Activated CD8-positive, alpha-beta T cell treated with anti-CD3 and anti-CD28 coated beads, Interleukin-2, amount 10 ng/mL, durations not matched to agents 7 days and 5 days (primary cell): ENCODE data around the gene MRPL34. TPM values are rescaled to one million over a fixed set of nuclear protein-coding genes. Genes with fewer than 3 reads are reported as not detected.

Experiments
- ATAC-seq: fragments of 150-1000 bp; cut with Tn5 transposase; one replicate; pipeline ENCODE4 v1.10.0; 2021; ENCODE audit warnings: moderate library complexity
- CTCF ChIA-PET: fragments of 350-600 bp; sonication (Branson Sonifier 250); formaldehyde crosslinking; loops from one replicate; lab custom pipeline; 2021; ENCODE audit warnings: antibody characterized with exemption; lab: Charles Lee
- POLR2A ChIA-PET: fragments of 350-600 bp; sonication (Branson Sonifier 250); formaldehyde crosslinking; loops from one replicate; lab custom pipeline; 2021; ENCODE audit warnings: antibody characterized with exemption; lab: Charles Lee
- DNase-seq: peaks from one replicate; pipeline ENCODE4 v3.0.0-alpha.2; 2020
- H3K27ac Mint-ChIP-seq: one replicate; pipeline ENCODE4 v1.8.0; 2021; ENCODE audit warnings: mild to moderate bottlenecking, mixed read lengths
- H3K27me3 Mint-ChIP-seq: one replicate; pipeline ENCODE4 v1.8.0; 2021; ENCODE audit warnings: low read depth, mixed read lengths
- H3K36me3 Mint-ChIP-seq: one replicate; pipeline ENCODE4 v1.8.0; 2021; ENCODE audit warnings: low read depth, mixed read lengths
- H3K4me1 Mint-ChIP-seq: one replicate; pipeline ENCODE4 v1.8.0; 2021; ENCODE audit warnings: low read depth, mixed read lengths
- H3K4me3 Mint-ChIP-seq: one replicate; pipeline ENCODE4 v1.8.0; 2021; ENCODE audit warnings: mild to moderate bottlenecking, mixed read lengths
- H3K9me3 Mint-ChIP-seq: one replicate; pipeline ENCODE4 v1.8.0; 2022; ENCODE audit warnings: mixed read lengths; ENCODE audit not compliant: insufficient read depth
- total RNA-seq, 2 experiments: library from RNA; stranded (reverse); gene quantifications; one replicate each; pipeline ENCODE4 v1.2.3, GENCODE V29; 2021

The MRPL34 gene
- total RNA-seq, 2 experiments from 2014 or later, result 112 to 126 TPM

GRCh38 chr19:17352608-17353280 is 47.1 kb downstream of the MRPL34 start:
- ChIA-PET CTCF (no interaction called here), POLR2A (no interaction called here)
- H3K27ac Mint-ChIP-seq, result no peak overlapping the region
- no peaks in the 10 kb centered on the region for H3K9me3 Mint-ChIP-seq
- no peak for DNase-seq
- peaks cover 25% of the 10 kb centered on the region for H3K4me1 Mint-ChIP-seq
- ATAC-seq, result no peak
- peaks cover 19% of the 10 kb centered on the region for H3K27me3 Mint-ChIP-seq
- H3K36me3 Mint-ChIP-seq, result no peaks in the 10 kb centered on the region
- no peak overlapping the region for H3K4me3 Mint-ChIP-seq

- POLR2A ChIA-PET, result no interaction called here
- no peaks in the 10 kb centered on the region for H3K36me3 Mint-ChIP-seq
- no peak overlapping the region for H3K4me3 Mint-ChIP-seq
- H3K27me3 Mint-ChIP-seq, result peaks cover 17% of the 10 kb centered on the region
- DNase-seq, result no peak
- CTCF ChIA-PET, result no interaction called here
- H3K27ac Mint-ChIP-seq, result peak overlapping the region; percentile 24
- no peak for ATAC-seq
- H3K4me1 Mint-ChIP-seq, result peaks cover 25% of the 10 kb centered on the region
- no peaks in the 10 kb centered on the region for H3K9me3 Mint-ChIP-seq
These were observed 47.7 kb downstream of the MRPL34 start for GRCh38 chr19:17353386-17353785.

Other genes starting within 250 kb of the MRPL34 start
- gene HAUS8, start 230.4 kb upstream of the MRPL34 start, total RNA-seq, result 10 to 100 TPM; 66.0 to 66.7 TPM
- 100 to 1,000 TPM; 276 to 280 TPM for gene MYO9B, start 230.1 kb upstream of the MRPL34 start, total RNA-seq
- 10 to 100 TPM; 26.5 to 27.9 TPM for gene USE1, start 90.5 kb upstream of the MRPL34 start, total RNA-seq
- gene OCEL1, start 79.6 kb upstream of the MRPL34 start, total RNA-seq, result 10 to 100 TPM; 24.3 to 28.3 TPM
- 1 to 10 TPM; 4.1 to 4.3 TPM for gene NR2F6, start 60.0 kb upstream of the MRPL34 start, total RNA-seq
- not detected for gene USHBP1, start 41.1 kb upstream of the MRPL34 start, total RNA-seq
- 100 to 1,000 TPM; 116 to 117 TPM for gene BABAM1, start 38.4 kb upstream of the MRPL34 start, total RNA-seq
- gene ANKLE1, start 24.0 kb upstream of the MRPL34 start, total RNA-seq, result 10 to 100 TPM; 10.7 to 13.8 TPM
- gene ABHD8, start 2.4 kb upstream of the MRPL34 start, total RNA-seq, result 1 to 10 TPM; 8.9 to 9.7 TPM
- gene DDA1, start 3.7 kb downstream of the MRPL34 start, total RNA-seq, result 10 to 100 TPM; 44.6 to 49.8 TPM
- 10 to 100 TPM; 13.6 to 16.4 TPM for gene ANO8, start 29.0 kb downstream of the MRPL34 start, total RNA-seq
- 10 to 100 TPM; 38.6 to 39.4 TPM for gene GTPBP3, start 31.7 kb downstream of the MRPL34 start, total RNA-seq
- gene PLVAP, start 71.5 kb downstream of the MRPL34 start, total RNA-seq, result under 1 TPM in 1 of 2 experiments, not detected in 1; 0.11 TPM
- 1 to 10 TPM; 4.7 to 4.8 TPM for gene CCDC194, start 88.3 kb downstream of the MRPL34 start, total RNA-seq
- 100 to 1,000 TPM; 222 to 230 TPM for gene BST2, start 99.8 kb downstream of the MRPL34 start, total RNA-seq
- gene MVB12A, start 114.2 kb downstream of the MRPL34 start, total RNA-seq, result 10 to 100 TPM; 36.6 to 40.3 TPM
- not detected for gene TMEM221, start 142.8 kb downstream of the MRPL34 start, total RNA-seq
- gene NXNL1, start 155.1 kb downstream of the MRPL34 start, total RNA-seq, result not detected
- gene SLC27A1, start 164.7 kb downstream of the MRPL34 start, total RNA-seq, result 1 to 10 TPM; 7.3 to 7.4 TPM
- 10 to 100 TPM; 94.0 to 99.9 TPM for gene PGLS, start 205.8 kb downstream of the MRPL34 start, total RNA-seq
- 10 to 100 TPM; 74.6 to 75.0 TPM for gene COLGALT1, start 249.8 kb downstream of the MRPL34 start, total RNA-seq